Uterus (tissue), 2 donors: ENCODE measurements around the gene KCNN3.

ENCODE experiments used
- POLR2A ChIP-seq, 2 donors: fragments of 450-650 bp; IDR thresholded peaks; one replicate each; pipeline ENCODE4 v1.6.1; 2016; ENCODE audit warnings: antibody characterized with exemption in 2 of 2, mild to moderate bottlenecking in 1 of 2, moderate library complexity in 1 of 2
- TF ChIP-seq, protein P1 (sequence below), 4 experiments: fragments of 200-600 bp in 2 of 4; fragments of 450-650 bp in 2 of 4; sonication (generic) in 2 of 4; IDR thresholded peaks; one replicate each; pipeline ENCODE4 v1.5.1; 2016 to 2019; ENCODE audit warnings: antibody characterized with exemption in 4 of 4, mild to moderate bottlenecking in 2 of 4, moderate library complexity in 1 of 4

DNA sequence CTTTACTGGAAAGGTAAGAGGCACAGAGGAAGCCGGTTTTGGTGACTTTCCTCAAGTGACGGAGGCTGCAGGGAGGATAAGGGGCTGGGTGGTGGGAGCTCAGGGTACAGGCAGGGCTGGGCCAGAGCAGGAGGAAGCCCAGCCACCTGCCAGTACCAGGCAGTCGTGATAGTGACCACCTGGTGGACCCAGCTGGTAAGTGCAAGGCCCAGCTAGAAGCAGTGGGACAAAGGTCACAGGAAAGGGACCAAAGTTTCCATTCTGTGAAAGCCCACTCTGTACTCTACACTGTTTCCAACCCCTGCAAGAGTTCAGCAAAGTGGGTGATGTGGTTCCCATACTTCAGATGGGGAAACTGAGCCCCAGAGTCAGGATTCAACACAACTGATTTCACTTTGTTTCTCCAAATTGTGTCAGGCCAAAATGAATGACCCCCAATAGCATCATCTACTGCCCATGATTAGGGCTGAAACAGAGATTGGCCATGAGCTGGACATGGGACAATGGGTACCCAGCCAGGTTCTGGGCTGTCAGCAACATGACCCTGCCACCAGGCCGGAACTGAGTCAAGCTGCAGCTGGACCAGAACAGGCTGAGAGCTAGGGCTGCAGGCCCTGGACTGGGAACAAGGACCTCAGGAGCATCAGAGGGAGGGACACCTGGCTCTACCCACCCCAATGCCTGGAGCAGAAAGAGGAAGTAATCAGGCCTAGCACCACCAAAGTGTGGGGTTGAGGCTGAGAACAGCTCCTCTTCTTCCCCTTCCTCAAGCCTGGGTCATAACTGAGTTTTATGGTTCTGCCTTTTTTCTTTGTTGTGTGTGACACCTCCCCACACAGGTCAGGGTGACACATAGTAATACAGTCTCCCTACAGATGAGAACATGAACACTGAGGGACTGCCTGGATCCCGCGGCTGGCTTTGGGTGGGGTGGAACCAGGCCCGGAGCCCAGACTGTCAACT is 50.2 kb downstream of the KCNN3 start:
- TF ChIP-seq, protein P1, sequence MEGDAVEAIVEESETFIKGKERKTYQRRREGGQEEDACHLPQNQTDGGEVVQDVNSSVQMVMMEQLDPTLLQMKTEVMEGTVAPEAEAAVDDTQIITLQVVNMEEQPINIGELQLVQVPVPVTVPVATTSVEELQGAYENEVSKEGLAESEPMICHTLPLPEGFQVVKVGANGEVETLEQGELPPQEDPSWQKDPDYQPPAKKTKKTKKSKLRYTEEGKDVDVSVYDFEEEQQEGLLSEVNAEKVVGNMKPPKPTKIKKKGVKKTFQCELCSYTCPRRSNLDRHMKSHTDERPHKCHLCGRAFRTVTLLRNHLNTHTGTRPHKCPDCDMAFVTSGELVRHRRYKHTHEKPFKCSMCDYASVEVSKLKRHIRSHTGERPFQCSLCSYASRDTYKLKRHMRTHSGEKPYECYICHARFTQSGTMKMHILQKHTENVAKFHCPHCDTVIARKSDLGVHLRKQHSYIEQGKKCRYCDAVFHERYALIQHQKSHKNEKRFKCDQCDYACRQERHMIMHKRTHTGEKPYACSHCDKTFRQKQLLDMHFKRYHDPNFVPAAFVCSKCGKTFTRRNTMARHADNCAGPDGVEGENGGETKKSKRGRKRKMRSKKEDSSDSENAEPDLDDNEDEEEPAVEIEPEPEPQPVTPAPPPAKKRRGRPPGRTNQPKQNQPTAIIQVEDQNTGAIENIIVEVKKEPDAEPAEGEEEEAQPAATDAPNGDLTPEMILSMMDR (IDR thresholded peaks at IDR 0.05): no peak
- TF ChIP-seq POLR2A (IDR thresholded peaks at IDR 0.05): no peak
